Transverse colon (tissue), 4 donors: ENCODE results near the gene TCN2. TPM values are rescaled to one million over a fixed set of nuclear protein-coding genes. Genes with fewer than 3 reads are reported as not detected.

Experiments
- DNase-seq: peaks from one replicate; pipeline ENCODE4 v3.0.0-alpha.2; 2019
- H3K27ac ChIP-seq, 4 donors: fragments of 200-600 bp; sonication (generic); 2 replicates each; pipeline ENCODE4 v1.5.1; 2016 to 2018; ENCODE audit warnings: inconsistent platforms in 4 of 4
- H3K27me3 ChIP-seq: fragments of 200-600 bp; sonication (generic); 2 replicates; pipeline ENCODE4 v1.5.1; 2017; ENCODE audit warnings: inconsistent platforms
- H3K36me3 ChIP-seq, 4 donors: fragments of 200-600 bp; sonication (generic); 2 replicates each; pipeline ENCODE4 v1.5.1; 2017 to 2019; ENCODE audit warnings: inconsistent platforms in 4 of 4
- H3K4me1 ChIP-seq, 4 donors: fragments of 200-600 bp; sonication (generic); 2 replicates each; pipeline ENCODE4 v1.5.1; 2017 to 2020; ENCODE audit warnings: inconsistent platforms in 4 of 4
- H3K4me3 ChIP-seq, 4 donors: fragments of 200-600 bp; sonication (generic); 1 replicate in 1 of 4; 2 replicates in 3 of 4; pipeline versions ENCODE4 v1.5.1 to v1.6.1; 2017 to 2019; ENCODE audit warnings: inconsistent platforms in 4 of 4
- H3K9me3 ChIP-seq, 2 donors: fragments of 200-600 bp; sonication (generic); 2 replicates each; pipeline ENCODE4 v1.5.1; 2017 to 2019; ENCODE audit warnings: inconsistent platforms in 2 of 2
- CTCF ChIP-seq, 5 experiments: fragments of 200-600 bp in 3 of 5; fragments of 450-650 bp in 2 of 5; sonication (generic) in 3 of 5; IDR thresholded peaks; 1 replicate in 2 of 5; 2 replicates in 3 of 5; pipeline ENCODE4 v1.5.1; 2016 to 2017; ENCODE audit warnings: antibody characterized with exemption in 5 of 5, inconsistent platforms in 3 of 5, mild to moderate bottlenecking in 2 of 5, moderate library complexity in 1 of 5
- EP300 ChIP-seq: sonication (generic); formaldehyde crosslinking; IDR thresholded peaks from one replicate; pipeline ENCODE4 v1.6.1; 2017; ENCODE audit warnings: antibody characterized with exemption, low read depth
- POLR2A ChIP-seq: fragments of 450-650 bp; IDR thresholded peaks from one replicate; pipeline ENCODE4 v1.6.1; 2016; ENCODE audit warnings: antibody characterized with exemption, mild to moderate bottlenecking, moderate library complexity
- POLR2AphosphoS5 ChIP-seq, 3 donors: sonication (generic); formaldehyde crosslinking; IDR thresholded peaks; one replicate each; pipeline ENCODE4 v1.6.1; 2016; ENCODE audit warnings: antibody characterized with exemption in 3 of 3
- WGBS, 2 donors: methylation state at CpG; one replicate each; pipeline ENCODE4 v1.1.5; 2018; ENCODE audit warnings: low coverage in 1 of 2; 5-methylcytosine and 5-hydroxymethylcytosine counted together
- in situ Hi-C, 4 donors: fragments of 200-750 bp; cut with MboI; loops; one replicate each; pipeline versions ENCODE4 v1.15.0 to v1.15.1; 2017; ENCODE audit warnings: low sequenced_read_pairs in 3 of 4, low pct_ligation_motif_present in 1 of 4, low pct_unique_long_range_greater_than_20kb in 1 of 4
- intact Hi-C: fragments of 100-400 bp; cut with DNase I; formaldehyde crosslinking; loops from one replicate; pipeline ENCODE4 v1.15.1; 2023; ENCODE audit warnings: low total_unique reads
- total RNA-seq, 4 donors: library from RNA; depleted of rRNA; stranded (reverse); fragments of >200 nt; gene quantifications; one replicate each; pipeline ENCODE4 v1.1.0, GENCODE V29; 2016

Gene TCN2
- total RNA-seq, 4 donors from 2014 or later: 16.5 to 63.8 (median 28.4) TPM

GRCh38 chr22:30601464-30601863 lies 5.5 kb upstream of the TCN2 start:
- in situ Hi-C loops: no loop called here
- intact Hi-C loops: no loop called here
- peak overlapping the region in 3 of 4 donors; percentile 28 to 39 (median 32) for H3K27ac ChIP-seq
- DNase-seq: peak; percentile 27
- H3K4me1 ChIP-seq: peaks cover 10 to 47% (median 23%) of the 10 kb centered on the region in 4 donors
- H3K36me3 ChIP-seq: no peaks in the 10 kb centered on the region
- TF ChIP-seq EP300 (no peak), CTCF (IDR thresholded peaks at IDR 0.05) (no peak), POLR2A (no peak), POLR2AphosphoS5 (IDR thresholded peaks at IDR 0.05) (no peak)
- no peaks in the 10 kb centered on the region for H3K27me3 ChIP-seq
- no peak overlapping the region for H3K4me3 ChIP-seq
- 42 to 54% methylated on average over 4 to 5 of the region's 5 CpGs for WGBS, 2 donors
- H3K9me3 ChIP-seq: no peaks in the 10 kb centered on the region

- in situ Hi-C loops (no loop called here), intact Hi-C loops (no loop called here)
- Histone ChIP-seq H3K4me1 (peaks cover 10 to 48% (median 24%) of the 10 kb centered on the region in 4 donors), H3K9me3 (no peaks in the 10 kb centered on the region), H3K27ac (peak overlapping the region in 3 of 4 donors; percentile 28 to 39 (median 32)), H3K4me3 (no peak overlapping the region), H3K27me3 (no peaks in the 10 kb centered on the region), H3K36me3 (no peaks in the 10 kb centered on the region)
- TF ChIP-seq CTCF (IDR thresholded peaks at IDR 0.05) (peak in 4 of 5 experiments; percentile 39 to 57 (median 48)), EP300 (no peak)
- DNase-seq: no peak
- WGBS, 2 donors: 30 to 49% methylated on average over 3 of the region's 3 CpGs
Measured at GRCh38 chr22:30602049-30602448, 4.9 kb upstream of the TCN2 start.

GRCh38 chr22:30603801-30604200 lies 3.2 kb upstream of the TCN2 start:
- DNase-seq: no peak
- 33 to 50% methylated on average over 3 of the region's 3 CpGs for WGBS, 2 donors
- Histone ChIP-seq H3K4me3 (no peak overlapping the region), H3K4me1 (peaks cover 27 to 66% (median 42%) of the 10 kb centered on the region in 4 donors), H3K9me3 (no peaks in the 10 kb centered on the region), H3K36me3 (no peaks in the 10 kb centered on the region), H3K27ac (peak overlapping the region in 3 of 4 donors; percentile 7 to 23 (median 15)), H3K27me3 (no peaks in the 10 kb centered on the region)
- in situ Hi-C loops: no loop called here
- TF ChIP-seq CTCF (IDR thresholded peaks at IDR 0.05) (no peak), EP300 (no peak), POLR2AphosphoS5 (IDR thresholded peaks at IDR 0.05) (no peak)
- intact Hi-C loops: no loop called here

GRCh38 chr22:30604723-30605122 lies 2.3 kb upstream of the TCN2 start:
- Histone ChIP-seq H3K9me3 (no peaks in the 10 kb centered on the region), H3K36me3 (no peaks in the 10 kb centered on the region), H3K27me3 (no peaks in the 10 kb centered on the region), H3K4me3 (no peak overlapping the region), H3K27ac (no peak overlapping the region), H3K4me1 (peaks cover 34 to 75% (median 50%) of the 10 kb centered on the region in 4 donors)
- DNase-seq: no peak
- 87 to 100% methylated on average over 1 to 2 of the region's 2 CpGs for WGBS, 2 donors
- TF ChIP-seq POLR2A: no peak
- no peak for TF ChIP-seq EP300
- TF ChIP-seq POLR2AphosphoS5 (IDR thresholded peaks at IDR 0.05): no peak
- no peak for TF ChIP-seq CTCF (IDR thresholded peaks at IDR 0.05)
- in situ Hi-C loops (no loop called here), intact Hi-C loops (no loop called here)
